NB4 (cell line): Measurements from ENCODE around the gene ITGA6.

ENCODE experiments used
- CTCF ChIP-seq: IDR thresholded peaks from one replicate; pipeline ENCODE4 v1.5.1; 2012; ENCODE audit warnings: low read depth, low read length
- POLR2A ChIP-seq: IDR thresholded peaks from 2 replicates; pipeline ENCODE4 v1.6.1; 2011; ENCODE audit warnings: mild to moderate bottlenecking; ENCODE audit not compliant: insufficient read length; ENCODE audit errors: extremely low read depth

- TF ChIP-seq POLR2A (peak; percentile 51), CTCF (no peak)
Observed at GRCh38 chr2:172427256-172427989, at the start of gene ITGA6.
